GM23248 (cell line): ENCODE measurements around the gene ARHGEF7. TPM values are rescaled to one million over a fixed set of nuclear protein-coding genes. Genes with fewer than 3 reads are reported as not detected.
A peak's percentile ranks its signal among the peaks of the same experiment; 100 is the strongest.

Experiments used
- DNase-seq: peaks from one replicate; pipeline ENCODE4 v3.0.0-alpha.2; 2015
- H2AFZ ChIP-seq: fragments of 200-600 bp; sonication (generic); 2 replicates; pipeline ENCODE4 v1.6.1; 2016; ENCODE audit warnings: antibody characterized with exemption
- H3F3A ChIP-seq: fragments of 200-600 bp; sonication (generic); 2 replicates; pipeline ENCODE4 v1.6.1; 2016; ENCODE audit warnings: mild to moderate bottlenecking, antibody characterized with exemption, mixed run types; ENCODE audit not compliant: insufficient read depth
- H3K27ac ChIP-seq: fragments of 200-600 bp; sonication (generic); 2 replicates; pipeline ENCODE4 v1.5.1; 2016; ENCODE audit warnings: mild to moderate bottlenecking
- H3K27me3 ChIP-seq: fragments of 200-600 bp; sonication (generic); replicated peaks from 2 replicates; pipeline ENCODE4 v1.6.1; 2016; ENCODE audit warnings: mild to moderate bottlenecking; ENCODE audit not compliant: insufficient read depth
- H3K36me3 ChIP-seq: fragments of 200-600 bp; sonication (generic); 2 replicates; pipeline ENCODE4 v1.6.1; 2016; ENCODE audit warnings: low read depth, mild to moderate bottlenecking
- H3K4me1 ChIP-seq: fragments of 200-600 bp; sonication (generic); 2 replicates; pipeline ENCODE4 v1.6.1; 2016; ENCODE audit warnings: mild to moderate bottlenecking; ENCODE audit not compliant: insufficient read depth
- H3K4me2 ChIP-seq: fragments of 200-600 bp; sonication (generic); one replicate; pipeline ENCODE4 v1.6.1; 2016; ENCODE audit warnings: mild to moderate bottlenecking; ENCODE audit not compliant: unreplicated experiment
- H3K4me3 ChIP-seq: fragments of 200-600 bp; sonication (generic); 2 replicates; pipeline ENCODE4 v1.5.1; 2016; ENCODE audit warnings: mild to moderate bottlenecking
- H3K79me2 ChIP-seq: fragments of 200-600 bp; sonication (generic); 2 replicates; pipeline ENCODE4 v1.6.1; 2016; ENCODE audit warnings: mild to moderate bottlenecking; ENCODE audit not compliant: insufficient read depth
- H3K9ac ChIP-seq: fragments of 200-600 bp; sonication (generic); 2 replicates; pipeline ENCODE4 v1.6.1; 2016; ENCODE audit warnings: mild to moderate bottlenecking
- H3K9me2 ChIP-seq: fragments of 200-600 bp; sonication (generic); 2 replicates; pipeline ENCODE4 v1.6.1; 2016; ENCODE audit warnings: mixed run types, mild to moderate bottlenecking, moderate library complexity; ENCODE audit not compliant: insufficient read depth
- H3K9me3 ChIP-seq: fragments of 200-600 bp; sonication (generic); one replicate; pipeline ENCODE4 v1.6.1; 2017; ENCODE audit warnings: low read depth
- H4K20me1 ChIP-seq: fragments of 200-600 bp; sonication (generic); 2 replicates; pipeline ENCODE4 v1.6.0; 2016; ENCODE audit not compliant: insufficient read depth
- EZH2 ChIP-seq: fragments of 200-600 bp; sonication (generic); IDR thresholded peaks from 2 replicates; pipeline ENCODE4 v1.6.1; 2018; ENCODE audit warnings: antibody characterized with exemption, mild to moderate bottlenecking; ENCODE audit not compliant: insufficient read depth, poor library complexity, severe bottlenecking
- EZH2phosphoT487 ChIP-seq: fragments of 200-600 bp; sonication (generic); IDR thresholded peaks from 2 replicates; pipeline ENCODE4 v1.6.1; 2018; ENCODE audit warnings: antibody characterized with exemption, moderate library complexity, mild to moderate bottlenecking, low read depth; ENCODE audit not compliant: insufficient read depth
- WGBS, 2 experiments: methylation state at CpG; one replicate each; pipeline ENCODE4 v1.1.6; 2015 to 2017; ENCODE audit warnings: low lambda C conversion rate in 2 of 2, low coverage in 1 of 2; ENCODE audit errors: missing lambda C conversion rate in 2 of 2; 5-methylcytosine and 5-hydroxymethylcytosine counted together
- in situ Hi-C: fragments of 300-500 bp; cut with MboI; formaldehyde crosslinking; loops from 2 replicates; pipeline ENCODE4 v1.15.0; 2020
- polyA plus RNA-seq: library from polyadenylated mRNA; unstranded; fragments of >200 nt; fragmentation: Nextera tagmentation; extraction: Ambion mirVana; gene quantifications from 2 replicates; pipeline ENCODE4 v1.2.1, GENCODE V29; 2016
- total RNA-seq: library from RNA; depleted of rRNA; stranded (reverse); fragments of >200 nt; shearing (Covaris generic); gene quantifications from 2 replicates; pipeline ENCODE4 v1.2.3, GENCODE V29; 2014

Gene ARHGEF7
- total and polyA plus RNA-seq, 2 experiments from 2014 or later: 19.0 to 23.0 TPM

GRCh38 chr13:111117961-111118360 lies 2.9 kb downstream of the ARHGEF7 start:
- 0 out of 2 replicates have a peak overlapping the region, but pooled peaks have one; percentile 75 for H3K27ac ChIP-seq
- 41 to 43% methylated on average over 10 of the region's 10 CpGs for WGBS, 2 experiments

GRCh38 chr13:111118898-111119607 lies 3.9 kb downstream of the ARHGEF7 start:
- no peaks in the 10 kb centered on the region for H3K9me2 ChIP-seq
- peaks cover 1% of the 10 kb centered on the region; the same call in 1 of the 2 replicates for H3K27me3 ChIP-seq
- no peaks in the 10 kb centered on the region for H4K20me1 ChIP-seq
- peaks cover 22% of the 10 kb centered on the region for H3F3A ChIP-seq
- DNase-seq: no peak
- WGBS, 2 experiments: 89 to 90% methylated on average over 9 of the region's 9 CpGs
- H3K9ac ChIP-seq: no peak overlapping the region
- H3K4me3 ChIP-seq: no peak overlapping the region
- no peak overlapping the region for H2AFZ ChIP-seq
- H3K4me2 ChIP-seq: no peak overlapping the region
- H3K79me2 ChIP-seq: no peaks in the 10 kb centered on the region
- H3K9me3 ChIP-seq: no peaks in the 10 kb centered on the region
- no peak overlapping the region for H3K27ac ChIP-seq
- H3K4me1 ChIP-seq: peaks cover 20% of the 10 kb centered on the region
- TF ChIP-seq EZH2phosphoT487 (no peak), EZH2 (no peak)
- H3K36me3 ChIP-seq: no peaks in the 10 kb centered on the region
- in situ Hi-C loops: no loop called here

More at GRCh38 chr13:111117961-111118360, 2.9 kb downstream of the ARHGEF7 start:
- H2AFZ ChIP-seq: 0 out of 2 replicates have a peak overlapping the region, but pooled peaks have one; percentile 1
- no peaks in the 10 kb centered on the region for H4K20me1 ChIP-seq
- no peaks in the 10 kb centered on the region for H3K36me3 ChIP-seq
- H3K9ac ChIP-seq: 0 out of 2 replicates have a peak overlapping the region, but pooled peaks have one; percentile 83
- no peak overlapping the region for H3K4me3 ChIP-seq
- H3K4me1 ChIP-seq: peaks cover 20% of the 10 kb centered on the region
- peak; percentile 41 for DNase-seq
- no peak overlapping the region for H3K4me2 ChIP-seq
- no peaks in the 10 kb centered on the region for H3K79me2 ChIP-seq
- no peaks in the 10 kb centered on the region for H3K9me3 ChIP-seq
- H3F3A ChIP-seq: peaks cover 28% of the 10 kb centered on the region
- TF ChIP-seq EZH2phosphoT487: no peak
- TF ChIP-seq EZH2: no peak
- no peaks in the 10 kb centered on the region for H3K9me2 ChIP-seq
- peaks cover 11% of the 10 kb centered on the region; the same call in 1 of the 2 replicates for H3K27me3 ChIP-seq
- in situ Hi-C loops: no loop called here

- H3F3A ChIP-seq: peaks cover 20% of the 10 kb centered on the region
- H3K79me2 ChIP-seq: no peaks in the 10 kb centered on the region
- H3K9ac ChIP-seq: no peak overlapping the region
- H4K20me1 ChIP-seq: no peaks in the 10 kb centered on the region
- H3K36me3 ChIP-seq: no peaks in the 10 kb centered on the region
- no peak overlapping the region for H3K4me3 ChIP-seq
- in situ Hi-C loops: no loop called here
- H3K4me2 ChIP-seq: no peak overlapping the region
- H3K9me2 ChIP-seq: no peaks in the 10 kb centered on the region
- no peak overlapping the region for H2AFZ ChIP-seq
- peaks cover 20% of the 10 kb centered on the region for H3K4me1 ChIP-seq
- TF ChIP-seq EZH2phosphoT487 (no peak), EZH2 (no peak)
- H3K27ac ChIP-seq: no peak overlapping the region
- no peak for DNase-seq
- no peaks in the 10 kb centered on the region for H3K27me3 ChIP-seq
- H3K9me3 ChIP-seq: no peaks in the 10 kb centered on the region
Measured at GRCh38 chr13:111119966-111120365, 4.9 kb downstream of the ARHGEF7 start.

DNA sequence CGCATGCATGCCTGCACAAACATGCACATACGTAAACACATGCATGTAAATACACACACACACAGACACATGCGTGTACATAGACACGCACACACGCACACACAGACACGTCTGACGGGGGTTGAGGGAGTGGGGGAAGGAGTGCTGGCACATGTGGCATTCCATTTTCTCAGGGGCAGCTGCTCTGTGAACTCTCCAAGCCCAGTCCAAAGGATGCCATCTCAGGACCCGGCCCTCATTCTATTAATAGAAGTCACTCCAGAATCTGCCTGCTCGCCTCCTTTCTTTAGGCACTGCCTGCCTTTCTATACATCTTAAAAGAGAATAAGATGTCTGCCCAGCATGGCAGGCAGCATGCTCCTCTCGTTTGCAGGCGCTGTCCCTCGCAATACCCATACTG lies 5.3 kb downstream of the ARHGEF7 start:
- no peak overlapping the region for H2AFZ ChIP-seq
- peaks cover 20% of the 10 kb centered on the region for H3K4me1 ChIP-seq
- no peaks in the 10 kb centered on the region for H3K36me3 ChIP-seq
- no peak for DNase-seq
- no peak overlapping the region for H3K9ac ChIP-seq
- no peak overlapping the region for H3K4me3 ChIP-seq
- H3K27me3 ChIP-seq: no peaks in the 10 kb centered on the region
- no peak for TF ChIP-seq EZH2
- no peak for TF ChIP-seq EZH2phosphoT487
- H4K20me1 ChIP-seq: no peaks in the 10 kb centered on the region
- H3K9me3 ChIP-seq: no peaks in the 10 kb centered on the region
- in situ Hi-C loops: no loop called here
- H3F3A ChIP-seq: peaks cover 20% of the 10 kb centered on the region
- no peaks in the 10 kb centered on the region for H3K79me2 ChIP-seq
- no peak overlapping the region for H3K27ac ChIP-seq
- WGBS, 2 experiments: 85 to 86% methylated on average over 12 of the region's 12 CpGs
- H3K9me2 ChIP-seq: no peaks in the 10 kb centered on the region
- no peak overlapping the region for H3K4me2 ChIP-seq
